HepG2 (cell line): ENCODE results near the gene PLXNA4. TPM values are rescaled to one million over a fixed set of nuclear protein-coding genes. Genes with fewer than 3 reads are reported as not detected.

ENCODE experiments used
- ATAC-seq: fragments of 200-7000 bp; cut with Tn5 transposase; 3 replicates; pipeline ENCODE4 v1.9.1; 2020; ENCODE audit warnings: mild to moderate bottlenecking, moderate library complexity
- BruUV-seq: library from RNA; stranded (reverse); fragments of 400-500 nt; replicated peaks from 2 replicates; lab custom pipeline; 2021; lab: Mats Ljungman, UMichigan
- CTCF ChIA-PET: fragments of 300-600 bp; formaldehyde crosslinking; extraction: SDS; loops from one replicate; lab custom pipeline; 2021; ENCODE audit warnings: low total read pairs, inconsistent platforms, low intra/inter-chr PET ratio; lab: Yijun Ruan, JAX
- POLR2A ChIA-PET: fragments of 350-600 bp; sonication (Branson Sonifier 250); formaldehyde crosslinking; loops from one replicate; lab custom pipeline; 2020; ENCODE audit warnings: antibody characterized with exemption, inconsistent platforms; lab: Yijun Ruan, JAX
- DNase-seq: peaks from one replicate; pipeline ENCODE4 v3.0.0-alpha.2; 2015; ENCODE audit warnings: low spot score
- FAIRE-seq: peaks from 3 replicates; lab custom pipeline; 2011; peaks lifted over from hg19 to GRCh38; lab: Jason Lieb, UNC
- H2AFZ ChIP-seq: one replicate; pipeline ENCODE4 v1.6.1; 2011; ENCODE audit warnings: low read length, inconsistent platforms
- H3K27ac ChIP-seq: fragments of 300-600 bp; 3 replicates; pipeline ENCODE4 v1.8.0; 2011; ENCODE audit warnings: mixed run types, mild to moderate bottlenecking, mixed read lengths, low read length, inconsistent platforms; ENCODE audit not compliant: insufficient read depth; ENCODE audit errors: extremely low read length
- H3K27me3 ChIP-seq, 2 experiments: fragments of 200-600 bp in 1 of 2; 2 replicates in 1 of 2; 3 replicates in 1 of 2; pipeline versions ENCODE4 v1.6.0 to v1.8.0; 2011; ENCODE audit warnings: low read length in 2 of 2, mild to moderate bottlenecking in 2 of 2, moderate library complexity in 2 of 2, inconsistent platforms in 1 of 2; ENCODE audit not compliant: insufficient read depth in 2 of 2, control insufficient read depth in 1 of 2
- H3K36me3 ChIP-seq, 2 experiments: fragments of 200-600 bp in 1 of 2; replicated peaks in 1 of 2; 2 replicates in 1 of 2; 3 replicates in 1 of 2; pipeline versions ENCODE4 v1.5.1 to v1.8.0; 2011; ENCODE audit warnings: low read length in 2 of 2, inconsistent platforms in 1 of 2; ENCODE audit not compliant: insufficient read depth in 2 of 2, control insufficient read depth in 1 of 2
- H3K4me1 ChIP-seq: 2 replicates; pipeline ENCODE4 v1.5.1; 2012; ENCODE audit warnings: low read length, inconsistent platforms; ENCODE audit not compliant: insufficient read depth
- H3K4me2 ChIP-seq: 2 replicates; pipeline ENCODE4 v1.6.0; 2011; ENCODE audit warnings: low read depth, low read length, inconsistent platforms
- H3K4me3 ChIP-seq, 3 experiments: fragments of 200-600 bp in 1 of 3; sonication (generic), shearing (Covaris generic) in 1 of 3; replicated peaks in 1 of 3; 2 replicates each; pipeline ENCODE4 v1.5.1; 2011 to 2016; ENCODE audit warnings: low read length in 3 of 3, inconsistent platforms in 2 of 3, low read depth in 2 of 3, mild to moderate bottlenecking in 2 of 3, control low read depth in 1 of 3, mixed read lengths in 1 of 3; ENCODE audit not compliant: insufficient read depth in 1 of 3
- H3K79me2 ChIP-seq: one replicate; pipeline ENCODE4 v1.6.1; 2011; ENCODE audit warnings: low read length, inconsistent platforms; ENCODE audit not compliant: insufficient read depth
- H3K9ac ChIP-seq: 2 replicates; pipeline ENCODE4 v1.6.0; 2011; ENCODE audit warnings: mild to moderate bottlenecking, low read depth, low read length, inconsistent platforms; ENCODE audit not compliant: insufficient read depth
- H3K9me3 ChIP-seq: 2 replicates; pipeline ENCODE4 v1.5.1; 2012; ENCODE audit warnings: mild to moderate bottlenecking, low read length
- H4K20me1 ChIP-seq: 2 replicates; pipeline ENCODE4 v1.6.0; 2011; ENCODE audit warnings: inconsistent platforms, mild to moderate bottlenecking, low read length, moderate library complexity; ENCODE audit not compliant: insufficient read depth
- BRCA1 ChIP-seq: sonication (generic); formaldehyde crosslinking; IDR thresholded peaks from 2 replicates; pipeline ENCODE4 v1.4.0; 2020; ENCODE audit warnings: missing genetic modification reagents
- CC2D1A ChIP-seq: sonication (generic); formaldehyde crosslinking; IDR thresholded peaks from 2 replicates; pipeline ENCODE4 v1.8.1; 2023; ENCODE audit warnings: mild to moderate bottlenecking, missing genetic modification reagents
- CEBPB ChIP-seq: IDR thresholded peaks from 2 replicates; pipeline ENCODE4 v1.6.1; 2011; ENCODE audit warnings: low read depth, low read length, improper control_type of control experiment, borderline replicate concordance
- HMG20B ChIP-seq: conservative IDR thresholded peaks from 2 replicates; pipeline ENCODE4 v1.6.1; 2016; ENCODE audit warnings: missing genetic modification reagents, missing compliant biosample characterization
- HMGA1 ChIP-seq: sonication (generic); formaldehyde crosslinking; conservative IDR thresholded peaks from 2 replicates; pipeline ENCODE4 v1.4.0; 2020; ENCODE audit warnings: missing genetic modification reagents
- IRX3 ChIP-seq: sonication (generic); formaldehyde crosslinking; IDR thresholded peaks from 2 replicates; pipeline ENCODE4 v1.8.1; 2023; ENCODE audit warnings: mild to moderate bottlenecking, low read depth, missing genetic modification reagents, borderline replicate concordance
- NBN ChIP-seq: fragments of 450-650 bp; conservative IDR thresholded peaks from 2 replicates; pipeline ENCODE4 v1.6.1; 2017
- ZKSCAN5 ChIP-seq: sonication (generic); formaldehyde crosslinking; IDR thresholded peaks from 2 replicates; pipeline ENCODE4 v1.5.1; 2020; ENCODE audit warnings: mild to moderate bottlenecking, missing genetic modification reagents
- ZNF607 ChIP-seq: sonication (generic); formaldehyde crosslinking; IDR thresholded peaks from 2 replicates; pipeline ENCODE4 v1.5.1; 2020; ENCODE audit warnings: missing genetic modification reagents, mild to moderate bottlenecking, borderline replicate concordance
- ZNF724P ChIP-seq: sonication (generic); formaldehyde crosslinking; IDR thresholded peaks from 2 replicates; pipeline ENCODE4 v1.8.0; 2022; ENCODE audit warnings: missing genetic modification reagents, borderline replicate concordance
- WGBS: methylation state at CpG from one replicate; pipeline ENCODE4 v1.1.6; 2017; ENCODE audit warnings: low lambda C conversion rate; 5-methylcytosine and 5-hydroxymethylcytosine counted together
- in situ Hi-C: cut with HindIII; loops from 2 replicates; pipeline ENCODE4 v1.10.0; 2017; ENCODE audit warnings: low pct_unique_long_range_greater_than_20kb; ENCODE audit not compliant: extremely low pct_ligation_motif_present
- intact Hi-C: fragments of 100-400 bp; cut with micrococcal nuclease; formaldehyde crosslinking; loops from one replicate; pipeline ENCODE4 v1.10.0; 2022; ENCODE audit not compliant: unreplicated experiment
- polyA plus RNA-seq, 8 experiments: library from polyadenylated mRNA; depleted of rRNA in 3 of 8; stranded (reverse) in 7 of 8; unstranded in 1 of 8; fragments of >200 nt; fragmentation: Illumina TruSeq in 4 of 8; extraction: Trizol in 4 of 8; gene quantifications; 2 replicates each; pipeline versions ENCODE4 v1.2.1 to v1.2.3, GENCODE V29; 2011 to 2016; ENCODE audit warnings: low read depth in 4 of 8, missing spikeins in 1 of 8, mixed read lengths in 1 of 8; ENCODE audit not compliant: insufficient read depth in 1 of 8
- total RNA-seq, 5 experiments: library from RNA; depleted of rRNA; stranded (reverse); fragments of >200 nt; fragmentation: Illumina TruSeq; extraction: Trizol; gene quantifications; 2 replicates each; pipeline ENCODE4 v1.2.3, GENCODE V29; 2016; ENCODE audit warnings: low read depth in 1 of 5
- TF ChIP-seq, protein P1 (sequence below): sonication (generic); formaldehyde crosslinking; IDR thresholded peaks from 2 replicates; pipeline ENCODE4 v1.5.1; 2020; ENCODE audit warnings: mild to moderate bottlenecking, missing genetic modification reagents, borderline replicate concordance
- TF ChIP-seq, protein P2 (sequence below): sonication (generic); formaldehyde crosslinking; IDR thresholded peaks from 2 replicates; pipeline ENCODE4 v1.9.0; 2022; ENCODE audit warnings: missing genetic modification reagents, mild to moderate bottlenecking, borderline replicate concordance

PLXNA4 gene
- total and polyA plus RNA-seq, 2 of the 13 experiments (the other 11 are each of a cell fraction or from before 2014, with no cell fraction given): 0.01 to 0.04 TPM

- TF ChIP-seq ZNF607 (CRISPR knock-in tag): no peak
- TF ChIP-seq ZKSCAN5 (CRISPR knock-in tag): no peak
- TF ChIP-seq, protein P1, sequence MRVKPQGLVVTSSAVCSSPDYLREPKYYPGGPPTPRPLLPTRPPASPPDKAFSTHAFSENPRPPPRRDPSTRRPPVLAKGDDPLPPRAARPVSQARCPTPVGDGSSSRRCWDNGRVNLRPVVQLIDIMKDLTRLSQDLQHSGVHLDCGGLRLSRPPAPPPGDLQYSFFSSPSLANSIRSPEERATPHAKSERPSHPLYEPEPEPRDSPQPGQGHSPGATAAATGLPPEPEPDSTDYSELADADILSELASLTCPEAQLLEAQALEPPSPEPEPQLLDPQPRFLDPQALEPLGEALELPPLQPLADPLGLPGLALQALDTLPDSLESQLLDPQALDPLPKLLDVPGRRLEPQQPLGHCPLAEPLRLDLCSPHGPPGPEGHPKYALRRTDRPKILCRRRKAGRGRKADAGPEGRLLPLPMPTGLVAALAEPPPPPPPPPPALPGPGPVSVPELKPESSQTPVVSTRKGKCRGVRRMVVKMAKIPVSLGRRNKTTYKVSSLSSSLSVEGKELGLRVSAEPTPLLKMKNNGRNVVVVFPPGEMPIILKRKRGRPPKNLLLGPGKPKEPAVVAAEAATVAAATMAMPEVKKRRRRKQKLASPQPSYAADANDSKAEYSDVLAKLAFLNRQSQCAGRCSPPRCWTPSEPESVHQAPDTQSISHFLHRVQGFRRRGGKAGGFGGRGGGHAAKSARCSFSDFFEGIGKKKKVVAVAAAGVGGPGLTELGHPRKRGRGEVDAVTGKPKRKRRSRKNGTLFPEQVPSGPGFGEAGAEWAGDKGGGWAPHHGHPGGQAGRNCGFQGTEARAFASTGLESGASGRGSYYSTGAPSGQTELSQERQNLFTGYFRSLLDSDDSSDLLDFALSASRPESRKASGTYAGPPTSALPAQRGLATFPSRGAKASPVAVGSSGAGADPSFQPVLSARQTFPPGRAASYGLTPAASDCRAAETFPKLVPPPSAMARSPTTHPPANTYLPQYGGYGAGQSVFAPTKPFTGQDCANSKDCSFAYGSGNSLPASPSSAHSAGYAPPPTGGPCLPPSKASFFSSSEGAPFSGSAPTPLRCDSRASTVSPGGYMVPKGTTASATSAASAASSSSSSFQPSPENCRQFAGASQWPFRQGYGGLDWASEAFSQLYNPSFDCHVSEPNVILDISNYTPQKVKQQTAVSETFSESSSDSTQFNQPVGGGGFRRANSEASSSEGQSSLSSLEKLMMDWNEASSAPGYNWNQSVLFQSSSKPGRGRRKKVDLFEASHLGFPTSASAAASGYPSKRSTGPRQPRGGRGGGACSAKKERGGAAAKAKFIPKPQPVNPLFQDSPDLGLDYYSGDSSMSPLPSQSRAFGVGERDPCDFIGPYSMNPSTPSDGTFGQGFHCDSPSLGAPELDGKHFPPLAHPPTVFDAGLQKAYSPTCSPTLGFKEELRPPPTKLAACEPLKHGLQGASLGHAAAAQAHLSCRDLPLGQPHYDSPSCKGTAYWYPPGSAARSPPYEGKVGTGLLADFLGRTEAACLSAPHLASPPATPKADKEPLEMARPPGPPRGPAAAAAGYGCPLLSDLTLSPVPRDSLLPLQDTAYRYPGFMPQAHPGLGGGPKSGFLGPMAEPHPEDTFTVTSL (CRISPR knock-in tag): no peak
- no peak for TF ChIP-seq HMGA1 (CRISPR knock-in tag)
Measured at GRCh38 chr7:132485600-132486273, 90.5 kb downstream of the PLXNA4 start (continued).

GRCh38 chr7:132485136-132485535 is 91.1 kb downstream of the PLXNA4 start:
- Histone ChIP-seq H3K9ac (no peak overlapping the region), H2AFZ (no peak overlapping the region), H3K9me3 (no peaks in the 10 kb centered on the region), H3K4me2 (no peak overlapping the region), H3K27ac (no peak overlapping the region), H3K36me3 (no peaks in the 10 kb centered on the region), H4K20me1 (no peaks in the 10 kb centered on the region), H3K4me1 (no peaks in the 10 kb centered on the region), H3K79me2 (no peaks in the 10 kb centered on the region), H3K27me3 (peaks cover 2 to 62% of the 10 kb centered on the region in 2 experiments), H3K4me3 (no peak overlapping the region)
- FAIRE-seq (no peak), ATAC-seq (no peak), DNase-seq (no peak)
- POLR2A ChIA-PET: no interaction called here
- in situ Hi-C loops (no loop called here), intact Hi-C loops (no loop called here)
- TF ChIP-seq CC2D1A (no peak), IRX3 (CRISPR knock-in tag) (no peak), NBN (no peak), HMG20B (CRISPR knock-in tag) (no peak), CEBPB (no peak), BRCA1 (CRISPR knock-in tag) (no peak), ZNF724P (CRISPR knock-in tag) (no peak)
- TF ChIP-seq, protein P2, sequence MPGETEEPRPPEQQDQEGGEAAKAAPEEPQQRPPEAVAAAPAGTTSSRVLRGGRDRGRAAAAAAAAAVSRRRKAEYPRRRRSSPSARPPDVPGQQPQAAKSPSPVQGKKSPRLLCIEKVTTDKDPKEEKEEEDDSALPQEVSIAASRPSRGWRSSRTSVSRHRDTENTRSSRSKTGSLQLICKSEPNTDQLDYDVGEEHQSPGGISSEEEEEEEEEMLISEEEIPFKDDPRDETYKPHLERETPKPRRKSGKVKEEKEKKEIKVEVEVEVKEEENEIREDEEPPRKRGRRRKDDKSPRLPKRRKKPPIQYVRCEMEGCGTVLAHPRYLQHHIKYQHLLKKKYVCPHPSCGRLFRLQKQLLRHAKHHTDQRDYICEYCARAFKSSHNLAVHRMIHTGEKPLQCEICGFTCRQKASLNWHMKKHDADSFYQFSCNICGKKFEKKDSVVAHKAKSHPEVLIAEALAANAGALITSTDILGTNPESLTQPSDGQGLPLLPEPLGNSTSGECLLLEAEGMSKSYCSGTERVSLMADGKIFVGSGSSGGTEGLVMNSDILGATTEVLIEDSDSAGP (CRISPR knock-in tag): no peak
- BruUV-seq: no TSS peak
- CTCF ChIA-PET: no interaction called here
- 27% methylated on average over 4 of the region's 6 CpGs for WGBS
